Mononuclear cell (primary cell): ENCODE results near the gene GBX1. TPM values are rescaled to one million over a fixed set of nuclear protein-coding genes. Genes with fewer than 3 reads are reported as not detected.

ENCODE experiments used
- total RNA-seq: library from RNA; depleted of rRNA; stranded (reverse); fragments of >200 nt; gene quantifications from one replicate; pipeline ENCODE4 v1.2.3, GENCODE V29; 2012

GBX1 gene
- total RNA-seq, 1 donor: not detected

Other genes starting within 250 kb of the GBX1 start
- 0.94 TPM for gene KCNH2, start 189.4 kb downstream of the GBX1 start, total RNA-seq
- gene NOS3, start 176.7 kb downstream of the GBX1 start, total RNA-seq: 2.1 TPM
- 3.6 TPM for gene ATG9B, start 143.2 kb downstream of the GBX1 start, total RNA-seq
- gene ABCB8, start 139.2 kb downstream of the GBX1 start, total RNA-seq: 21.5 TPM
- gene ASIC3, start 119.2 kb downstream of the GBX1 start, total RNA-seq: 0.84 TPM
- 3.7 TPM for gene CDK5, start 109.8 kb downstream of the GBX1 start, total RNA-seq
- 9.4 TPM for gene SLC4A2, start 108.1 kb downstream of the GBX1 start, total RNA-seq
- 33.6 TPM for gene FASTK, start 86.9 kb downstream of the GBX1 start, total RNA-seq
- gene TMUB1, start 84.2 kb downstream of the GBX1 start, total RNA-seq: 20.0 TPM
- 23.6 TPM for gene AGAP3, start 81.2 kb downstream of the GBX1 start, total RNA-seq
- gene ASB10, start 19.6 kb upstream of the GBX1 start, total RNA-seq: not detected
- gene H2BK1, start 42.8 kb upstream of the GBX1 start, total RNA-seq: not detected
- 9.7 TPM for gene ABCF2, start 59.5 kb upstream of the GBX1 start, total RNA-seq
- 25.0 TPM for gene CHPF2, start 64.8 kb upstream of the GBX1 start, total RNA-seq
- 35.8 TPM for gene SMARCD3, start 81.0 kb upstream of the GBX1 start, total RNA-seq
- gene NUB1, start 174.1 kb upstream of the GBX1 start, total RNA-seq: 70.9 TPM
- gene WDR86, start 242.3 kb upstream of the GBX1 start, total RNA-seq: 3.9 TPM